Cardiac fibroblast (primary cell): Measurements from ENCODE around the gene LGALS1.

ENCODE experiments used
- DNase-seq, 2 donors: peaks; one replicate each; pipeline versions ENCODE4 v3.0.0 to v3.0.0-alpha.2; 2010; ENCODE audit warnings: low read depth in 2 of 2
- H3K4me3 ChIP-seq, 2 donors: replicated peaks in 1 of 2; 1 replicate in 1 of 2; 2 replicates in 1 of 2; pipeline ENCODE4 v1.5.1; 2011; ENCODE audit warnings: low read depth in 2 of 2, low read length in 2 of 2, mild to moderate bottlenecking in 2 of 2, moderate library complexity in 1 of 2
- CTCF ChIP-seq: IDR thresholded peaks from one replicate; pipeline ENCODE4 v1.5.1; 2011; ENCODE audit warnings: low read depth, mild to moderate bottlenecking, low read length, inconsistent platforms

LGALS1 gene

GRCh38 chr22:37704645-37705044 lies 29.2 kb downstream of the LGALS1 start:
- no peak for TF ChIP-seq CTCF
- H3K4me3 ChIP-seq = no peak overlapping the region
- DNase-seq = no peak

GRCh38 chr22:37705205-37705604 lies 29.8 kb downstream of the LGALS1 start:
- no peak for DNase-seq
- no peak for TF ChIP-seq CTCF
- H3K4me3 ChIP-seq = no peak overlapping the region

- DNase-seq = no peak
- no peak for TF ChIP-seq CTCF
- H3K4me3 ChIP-seq = no peak overlapping the region
Observed at GRCh38 chr22:37708580-37709444, 33.4 kb downstream of the LGALS1 start.

GRCh38 chr22:37709445-37709765 lies 34.0 kb downstream of the LGALS1 start:
- H3K4me3 ChIP-seq = no peak overlapping the region
- TF ChIP-seq CTCF = no peak

GRCh38 chr22:37710675-37711074 lies 35.2 kb downstream of the LGALS1 start:
- no peak overlapping the region for H3K4me3 ChIP-seq
- DNase-seq = no peak
- no peak for TF ChIP-seq CTCF

More at GRCh38 chr22:37709445-37709765, 34.0 kb downstream of the LGALS1 start:
- no peak for DNase-seq

- H3K4me3 ChIP-seq = no peak overlapping the region
Observed at GRCh38 chr22:37711490-37711889, 36.1 kb downstream of the LGALS1 start.

More at GRCh38 chr22:37711490-37711889, 36.1 kb downstream of the LGALS1 start:
- no peak for TF ChIP-seq CTCF
- DNase-seq = no peak
